HEK293T (cell line): ENCODE results near the gene TSGA10.

ENCODE experiments used
- ARNT ChIP-seq: fragments of 450-650 bp; IDR thresholded peaks from 2 replicates; pipeline ENCODE4 v1.6.1; 2017; ENCODE audit warnings: mild to moderate bottlenecking
- BHLHE40 ChIP-seq: fragments of 450-650 bp; IDR thresholded peaks from 2 replicates; pipeline ENCODE4 v1.6.1; 2016; ENCODE audit warnings: mild to moderate bottlenecking, moderate library complexity, borderline replicate concordance
- FOXA1 ChIP-seq: fragments of 450-650 bp; IDR thresholded peaks from 2 replicates; pipeline ENCODE4 v1.6.1; 2016; ENCODE audit warnings: mild to moderate bottlenecking
- LEF1 ChIP-seq: fragments of 450-650 bp; IDR thresholded peaks from 2 replicates; pipeline ENCODE4 v1.6.1; 2017; ENCODE audit warnings: mild to moderate bottlenecking, borderline replicate concordance
- SUZ12 ChIP-seq: fragments of 450-650 bp; IDR thresholded peaks from 2 replicates; pipeline ENCODE4 v1.6.1; 2016; ENCODE audit warnings: mild to moderate bottlenecking
- TARDBP ChIP-seq: fragments of 450-650 bp; IDR thresholded peaks from 2 replicates; pipeline ENCODE4 v1.6.1; 2016
- ZNF384 ChIP-seq: fragments of 450-650 bp; IDR thresholded peaks from 2 replicates; pipeline ENCODE4 v1.6.1; 2016

DNA sequence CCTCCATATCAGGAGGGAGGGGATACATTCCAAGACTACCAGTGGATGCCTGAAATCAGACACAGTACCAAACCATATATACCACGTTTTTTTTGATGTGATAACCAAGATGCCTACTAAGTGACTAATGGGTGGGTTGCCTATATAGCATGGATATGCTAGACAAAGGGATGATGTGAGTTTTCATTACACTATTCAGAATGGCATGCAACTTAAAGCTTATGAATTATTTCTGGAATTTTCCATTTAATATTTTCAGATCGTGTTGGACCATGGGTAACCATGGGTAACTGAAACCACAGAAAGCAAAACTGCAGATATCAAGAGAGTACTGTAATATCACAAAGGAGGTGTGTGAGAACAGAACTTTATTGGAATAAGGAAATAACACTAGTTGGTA is 179.1 kb downstream of the TSGA10 start:
- TF ChIP-seq SUZ12 (no peak), ZNF384 (no peak), LEF1 (no peak), BHLHE40 (no peak), FOXA1 (no peak), TARDBP (no peak), ARNT (no peak)
